Panc1 (cell line): Measurements from ENCODE around the gene GOLGA3. TPM values are rescaled to one million over a fixed set of nuclear protein-coding genes. Genes with fewer than 3 reads are reported as not detected.

Source experiments
- ATAC-seq: fragments of 200-7000 bp; cut with Tn5 transposase; 2 replicates; pipeline ENCODE4 v1.9.1; 2020; ENCODE audit warnings: mild to moderate bottlenecking, moderate library complexity
- BruUV-seq: library from RNA; stranded (reverse); fragments of 400-500 nt; replicated peaks from 2 replicates; lab custom pipeline; 2021; lab: Mats Ljungman, UMichigan
- CTCF ChIA-PET: fragments of 300-600 bp; sonication (Branson Sonifier 250); formaldehyde crosslinking; loops from one replicate; lab custom pipeline; 2022; ENCODE audit warnings: antibody characterized with exemption; lab: Charles Lee
- POLR2A ChIA-PET: fragments of 300-600 bp; sonication (Branson Sonifier 250); formaldehyde crosslinking; loops from one replicate; lab custom pipeline; 2022; ENCODE audit warnings: antibody characterized with exemption; lab: Charles Lee
- DNase-seq: peaks from one replicate; pipeline ENCODE4 v3.0.0-alpha.2; 2010; ENCODE audit warnings: low read depth, low spot score
- H3K27ac ChIP-seq: 2 replicates; pipeline ENCODE4 v1.5.1; 2011; ENCODE audit warnings: mild to moderate bottlenecking, low read length, inconsistent platforms
- H3K27me3 ChIP-seq: fragments of 200-500 bp; sonication (Bioruptor generic); 2 replicates; pipeline ENCODE4 v1.6.0; 2014; ENCODE audit warnings: low read length, inconsistent platforms; ENCODE audit not compliant: control insufficient read depth, insufficient read depth
- H3K36me3 ChIP-seq: fragments of 200-500 bp; sonication (Bioruptor generic); 2 replicates; pipeline ENCODE4 v1.5.1; 2014; ENCODE audit warnings: inconsistent platforms, mild to moderate bottlenecking, low read length, moderate library complexity; ENCODE audit not compliant: control insufficient read depth, insufficient read depth
- H3K4me1 ChIP-seq: 2 replicates; pipeline ENCODE4 v1.5.1; 2011; ENCODE audit warnings: inconsistent platforms, mild to moderate bottlenecking, low read length, moderate library complexity; ENCODE audit not compliant: control insufficient read depth, insufficient read depth
- H3K4me3 ChIP-seq, 2 experiments: 2 replicates each; pipeline ENCODE4 v1.5.1; 2011 to 2012; ENCODE audit warnings: low read depth in 2 of 2, low read length in 2 of 2, mild to moderate bottlenecking in 2 of 2, inconsistent platforms in 1 of 2, moderate library complexity in 1 of 2
- H3K9me3 ChIP-seq: fragments of 200-500 bp; sonication (Bioruptor generic); 2 replicates; pipeline ENCODE4 v1.5.1; 2014; ENCODE audit warnings: low read depth, mild to moderate bottlenecking, inconsistent platforms, low read length, moderate library complexity; ENCODE audit not compliant: control insufficient read depth, insufficient read depth
- POLR2AphosphoS5 ChIP-seq: IDR thresholded peaks from 2 replicates; pipeline ENCODE4 v1.6.1; 2012; ENCODE audit warnings: mild to moderate bottlenecking, low read depth, low read length, moderate library complexity
- SIN3A ChIP-seq: IDR thresholded peaks from 2 replicates; pipeline ENCODE4 v1.6.1; 2012; ENCODE audit warnings: low read depth, mild to moderate bottlenecking, low read length, moderate library complexity, borderline replicate concordance; ENCODE audit not compliant: insufficient read depth
- TCF7L2 ChIP-seq: IDR thresholded peaks from 2 replicates; pipeline ENCODE4 v1.6.1; 2011; ENCODE audit warnings: mild to moderate bottlenecking, low read depth, low read length, inconsistent platforms
- in situ Hi-C: cut with HindIII; loops from 2 replicates; pipeline ENCODE4 v1.10.0; 2016; ENCODE audit warnings: low sequenced_read_pairs, low pct_unique_long_range_greater_than_20kb
- intact Hi-C: fragments of 100-400 bp; cut with micrococcal nuclease; formaldehyde crosslinking; loops from one replicate; pipeline ENCODE4 v1.10.0; 2022; ENCODE audit not compliant: unreplicated experiment
- total RNA-seq: library from RNA; stranded (reverse); gene quantifications from one replicate; pipeline ENCODE4 v1.2.1, GENCODE V29; 2021; ENCODE audit not compliant: unreplicated experiment
- TF ChIP-seq, protein P1 (sequence below): fragments of 450-650 bp; IDR thresholded peaks from 2 replicates; pipeline ENCODE4 v1.5.1; 2017; ENCODE audit warnings: mild to moderate bottlenecking
- TF ChIP-seq, protein P2 (sequence below), 2 experiments: IDR thresholded peaks; 2 replicates each; pipeline ENCODE4 v1.6.1; 2011 to 2012; ENCODE audit warnings: low read depth in 2 of 2, control low read depth in 1 of 2, low read length in 1 of 2, mild to moderate bottlenecking in 1 of 2, moderate library complexity in 1 of 2; ENCODE audit not compliant: insufficient read depth in 1 of 2

Gene GOLGA3
- total RNA-seq, 1 experiment from 2014 or later: 61.1 TPM

GRCh38 chr12:132736913-132737312, 91.8 kb downstream of the GOLGA3 start:
- CTCF ChIA-PET: no interaction called here
- POLR2A ChIA-PET: no interaction called here
- BruUV-seq: no TSS peak

DNA sequence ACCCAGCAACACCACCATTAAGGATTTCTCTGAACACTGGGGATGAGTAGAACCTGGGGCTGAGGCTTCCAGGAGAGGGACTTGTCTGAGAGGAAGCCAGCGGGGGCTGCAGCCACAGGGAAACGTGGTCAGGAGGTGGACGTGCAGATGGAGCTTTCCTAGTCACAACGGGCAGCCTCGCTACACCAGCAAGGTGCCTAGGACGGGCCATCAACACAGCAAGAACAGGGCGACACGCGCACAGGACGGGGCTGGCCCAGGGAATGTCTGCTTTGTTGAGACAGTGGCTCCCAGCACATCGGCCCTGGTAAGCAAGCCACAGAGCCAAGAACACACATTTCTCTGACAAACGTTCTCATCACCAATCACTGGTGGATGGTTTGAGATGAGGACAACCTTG, 92.3 kb downstream of the GOLGA3 start:
- Histone ChIP-seq H3K4me3 (no peak overlapping the region), H3K27ac (no peak overlapping the region), H3K4me1 (no peaks in the 10 kb centered on the region), H3K27me3 (no peaks in the 10 kb centered on the region), H3K9me3 (no peaks in the 10 kb centered on the region), H3K36me3 (peaks cover 27% of the 10 kb centered on the region)
- DNase-seq (no peak), ATAC-seq (no peak)
- in situ Hi-C loops (no loop called here), intact Hi-C loops (no loop called here)
- BruUV-seq: no TSS peak
- TF ChIP-seq, protein P1, sequence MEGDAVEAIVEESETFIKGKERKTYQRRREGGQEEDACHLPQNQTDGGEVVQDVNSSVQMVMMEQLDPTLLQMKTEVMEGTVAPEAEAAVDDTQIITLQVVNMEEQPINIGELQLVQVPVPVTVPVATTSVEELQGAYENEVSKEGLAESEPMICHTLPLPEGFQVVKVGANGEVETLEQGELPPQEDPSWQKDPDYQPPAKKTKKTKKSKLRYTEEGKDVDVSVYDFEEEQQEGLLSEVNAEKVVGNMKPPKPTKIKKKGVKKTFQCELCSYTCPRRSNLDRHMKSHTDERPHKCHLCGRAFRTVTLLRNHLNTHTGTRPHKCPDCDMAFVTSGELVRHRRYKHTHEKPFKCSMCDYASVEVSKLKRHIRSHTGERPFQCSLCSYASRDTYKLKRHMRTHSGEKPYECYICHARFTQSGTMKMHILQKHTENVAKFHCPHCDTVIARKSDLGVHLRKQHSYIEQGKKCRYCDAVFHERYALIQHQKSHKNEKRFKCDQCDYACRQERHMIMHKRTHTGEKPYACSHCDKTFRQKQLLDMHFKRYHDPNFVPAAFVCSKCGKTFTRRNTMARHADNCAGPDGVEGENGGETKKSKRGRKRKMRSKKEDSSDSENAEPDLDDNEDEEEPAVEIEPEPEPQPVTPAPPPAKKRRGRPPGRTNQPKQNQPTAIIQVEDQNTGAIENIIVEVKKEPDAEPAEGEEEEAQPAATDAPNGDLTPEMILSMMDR: no peak
- no peak for TF ChIP-seq POLR2AphosphoS5
- TF ChIP-seq, protein P2, sequence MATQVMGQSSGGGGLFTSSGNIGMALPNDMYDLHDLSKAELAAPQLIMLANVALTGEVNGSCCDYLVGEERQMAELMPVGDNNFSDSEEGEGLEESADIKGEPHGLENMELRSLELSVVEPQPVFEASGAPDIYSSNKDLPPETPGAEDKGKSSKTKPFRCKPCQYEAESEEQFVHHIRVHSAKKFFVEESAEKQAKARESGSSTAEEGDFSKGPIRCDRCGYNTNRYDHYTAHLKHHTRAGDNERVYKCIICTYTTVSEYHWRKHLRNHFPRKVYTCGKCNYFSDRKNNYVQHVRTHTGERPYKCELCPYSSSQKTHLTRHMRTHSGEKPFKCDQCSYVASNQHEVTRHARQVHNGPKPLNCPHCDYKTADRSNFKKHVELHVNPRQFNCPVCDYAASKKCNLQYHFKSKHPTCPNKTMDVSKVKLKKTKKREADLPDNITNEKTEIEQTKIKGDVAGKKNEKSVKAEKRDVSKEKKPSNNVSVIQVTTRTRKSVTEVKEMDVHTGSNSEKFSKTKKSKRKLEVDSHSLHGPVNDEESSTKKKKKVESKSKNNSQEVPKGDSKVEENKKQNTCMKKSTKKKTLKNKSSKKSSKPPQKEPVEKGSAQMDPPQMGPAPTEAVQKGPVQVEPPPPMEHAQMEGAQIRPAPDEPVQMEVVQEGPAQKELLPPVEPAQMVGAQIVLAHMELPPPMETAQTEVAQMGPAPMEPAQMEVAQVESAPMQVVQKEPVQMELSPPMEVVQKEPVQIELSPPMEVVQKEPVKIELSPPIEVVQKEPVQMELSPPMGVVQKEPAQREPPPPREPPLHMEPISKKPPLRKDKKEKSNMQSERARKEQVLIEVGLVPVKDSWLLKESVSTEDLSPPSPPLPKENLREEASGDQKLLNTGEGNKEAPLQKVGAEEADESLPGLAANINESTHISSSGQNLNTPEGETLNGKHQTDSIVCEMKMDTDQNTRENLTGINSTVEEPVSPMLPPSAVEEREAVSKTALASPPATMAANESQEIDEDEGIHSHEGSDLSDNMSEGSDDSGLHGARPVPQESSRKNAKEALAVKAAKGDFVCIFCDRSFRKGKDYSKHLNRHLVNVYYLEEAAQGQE (IDR thresholded peaks at IDR 0.05; ENCODE audit: insufficient read depth in 1 of 2, low read depth in 2 of 2, low read length in 1 of 2): no peak
- CTCF ChIA-PET: no interaction called here
- POLR2A ChIA-PET: no interaction called here

More at GRCh38 chr12:132736913-132737312, 91.8 kb downstream of the GOLGA3 start:
- H3K27me3 ChIP-seq: no peaks in the 10 kb centered on the region
- H3K27ac ChIP-seq: no peak overlapping the region
- H3K4me1 ChIP-seq: no peaks in the 10 kb centered on the region
- peaks cover 32% of the 10 kb centered on the region for H3K36me3 ChIP-seq
- DNase-seq: no peak
- no peak overlapping the region for H3K4me3 ChIP-seq
- no peak for ATAC-seq
- intact Hi-C loops: no loop called here
- no peaks in the 10 kb centered on the region for H3K9me3 ChIP-seq
- TF ChIP-seq SIN3A (no peak), TCF7L2 (no peak)
- in situ Hi-C loops: no loop called here

- no peak for DNase-seq
- Histone ChIP-seq H3K4me3 (no peak overlapping the region), H3K27ac (no peak overlapping the region), H3K27me3 (no peaks in the 10 kb centered on the region), H3K9me3 (no peaks in the 10 kb centered on the region), H3K36me3 (peaks cover 25% of the 10 kb centered on the region), H3K4me1 (no peaks in the 10 kb centered on the region)
- intact Hi-C loops: no loop called here
- POLR2A ChIA-PET: no interaction called here
- CTCF ChIA-PET: no interaction called here
- in situ Hi-C loops: no loop called here
- no TSS peak for BruUV-seq
- ATAC-seq: no peak
- no peak for TF ChIP-seq POLR2AphosphoS5
- no peak for TF ChIP-seq TCF7L2
- TF ChIP-seq, protein P2 (IDR thresholded peaks at IDR 0.05; ENCODE audit: insufficient read depth in 1 of 2, low read depth in 2 of 2, low read length in 1 of 2): no peak
- no peak for TF ChIP-seq SIN3A
- TF ChIP-seq, protein P1: no peak
Observed at GRCh38 chr12:132735496-132735895, 93.2 kb downstream of the GOLGA3 start.
